AG10803 (cell line): ENCODE measurements around the gene ISM1.

ENCODE experiments used
- DNase-seq: peaks from one replicate; pipeline ENCODE4 v3.0.0; 2010; ENCODE audit warnings: low read depth
- H3K4me3 ChIP-seq: 2 replicates; pipeline ENCODE4 v1.5.1; 2011; ENCODE audit warnings: mild to moderate bottlenecking, low read length, control low read depth
- TF ChIP-seq, protein P1 (sequence below): conservative IDR thresholded peaks from 2 replicates; pipeline ENCODE4 v1.5.1; 2011; ENCODE audit warnings: mild to moderate bottlenecking, low read length, control low read depth, inconsistent platforms

The ISM1 gene

GRCh38 chr20:13313201-13313600 lies 92.1 kb downstream of the ISM1 start:
- TF ChIP-seq, protein P1, sequence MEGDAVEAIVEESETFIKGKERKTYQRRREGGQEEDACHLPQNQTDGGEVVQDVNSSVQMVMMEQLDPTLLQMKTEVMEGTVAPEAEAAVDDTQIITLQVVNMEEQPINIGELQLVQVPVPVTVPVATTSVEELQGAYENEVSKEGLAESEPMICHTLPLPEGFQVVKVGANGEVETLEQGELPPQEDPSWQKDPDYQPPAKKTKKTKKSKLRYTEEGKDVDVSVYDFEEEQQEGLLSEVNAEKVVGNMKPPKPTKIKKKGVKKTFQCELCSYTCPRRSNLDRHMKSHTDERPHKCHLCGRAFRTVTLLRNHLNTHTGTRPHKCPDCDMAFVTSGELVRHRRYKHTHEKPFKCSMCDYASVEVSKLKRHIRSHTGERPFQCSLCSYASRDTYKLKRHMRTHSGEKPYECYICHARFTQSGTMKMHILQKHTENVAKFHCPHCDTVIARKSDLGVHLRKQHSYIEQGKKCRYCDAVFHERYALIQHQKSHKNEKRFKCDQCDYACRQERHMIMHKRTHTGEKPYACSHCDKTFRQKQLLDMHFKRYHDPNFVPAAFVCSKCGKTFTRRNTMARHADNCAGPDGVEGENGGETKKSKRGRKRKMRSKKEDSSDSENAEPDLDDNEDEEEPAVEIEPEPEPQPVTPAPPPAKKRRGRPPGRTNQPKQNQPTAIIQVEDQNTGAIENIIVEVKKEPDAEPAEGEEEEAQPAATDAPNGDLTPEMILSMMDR = no peak
- H3K4me3 ChIP-seq = no peak overlapping the region
- no peak for DNase-seq

- TF ChIP-seq, protein P1 = no peak
- H3K4me3 ChIP-seq = no peak overlapping the region
Observed at GRCh38 chr20:13317439-13317838, 96.4 kb downstream of the ISM1 start.

GRCh38 chr20:13318871-13319521 lies 97.9 kb downstream of the ISM1 start:
- TF ChIP-seq, protein P1 = no peak
- no peak for DNase-seq

More at GRCh38 chr20:13317439-13317838, 96.4 kb downstream of the ISM1 start:
- no peak for DNase-seq

GRCh38 chr20:13320702-13321101 lies 99.6 kb downstream of the ISM1 start:
- no peak overlapping the region for H3K4me3 ChIP-seq
- no peak for DNase-seq
- TF ChIP-seq, protein P1 = no peak

More at GRCh38 chr20:13318871-13319521, 97.9 kb downstream of the ISM1 start:
- H3K4me3 ChIP-seq = no peak overlapping the region

GRCh38 chr20:13321416-13321815 lies 100.3 kb downstream of the ISM1 start:
- DNase-seq = no peak
- TF ChIP-seq, protein P1 = no peak
- no peak overlapping the region for H3K4me3 ChIP-seq

GRCh38 chr20:13322198-13322597 lies 101.1 kb downstream of the ISM1 start:
- TF ChIP-seq, protein P1 = no peak
- H3K4me3 ChIP-seq = no peak overlapping the region
- DNase-seq = no peak

- TF ChIP-seq, protein P1 = no peak
- H3K4me3 ChIP-seq = no peak overlapping the region
- no peak for DNase-seq
Observed at GRCh38 chr20:13322621-13323020, 101.5 kb downstream of the ISM1 start.
